ENCODE results near the gene DEPDC5. TPM values are rescaled to one million over a fixed set of nuclear protein-coding genes. Genes with fewer than 3 reads are reported as not detected.

The DEPDC5 gene
- total RNA-seq, 4 donors from 2014 or later: 25.9 to 86.4 (median 45.6) TPM

GRCh38 chr22:31742115-31742514 is 11.7 kb upstream of the DEPDC5 start:
- Histone ChIP-seq H3K36me3 (no peaks in the 10 kb centered on the region), H3K4me1 (peaks cover 0 to 18% (median 0%) of the 10 kb centered on the region in 4 donors), H3K9me3 (no peaks in the 10 kb centered on the region), H3K4me3 (no peak overlapping the region), H3K27me3 (no peaks in the 10 kb centered on the region), H3K27ac (no peak overlapping the region)
- DNase-seq: no peak
- intact Hi-C loops (cut with DNase I; ENCODE audit: low total_unique reads): no loop called here
- 60 to 74% methylated on average over 2 to 3 of the region's 3 CpGs for WGBS, 2 donors (ENCODE audit: low coverage in 1 of 2)
- in situ Hi-C loops (cut with MboI; ENCODE audit: low pct_ligation_motif_present in 1 of 4, low pct_unique_long_range_greater_than_20kb in 1 of 4, low sequenced_read_pairs in 3 of 4): loop anchor here in 2 of 4 donors (10.0 kb wide), 2 partner anchors 67 to 77 kb away; partner anchors contain the start of gene PISD (in 1 of the 2)
- TF ChIP-seq POLR2AphosphoS5 (IDR thresholded peaks at IDR 0.05) (no peak), EP300 (IDR thresholded peaks at IDR 0.05; ENCODE audit: low read depth) (no peak), POLR2A (IDR thresholded peaks at IDR 0.05) (no peak)
- TF ChIP-seq, protein P1, sequence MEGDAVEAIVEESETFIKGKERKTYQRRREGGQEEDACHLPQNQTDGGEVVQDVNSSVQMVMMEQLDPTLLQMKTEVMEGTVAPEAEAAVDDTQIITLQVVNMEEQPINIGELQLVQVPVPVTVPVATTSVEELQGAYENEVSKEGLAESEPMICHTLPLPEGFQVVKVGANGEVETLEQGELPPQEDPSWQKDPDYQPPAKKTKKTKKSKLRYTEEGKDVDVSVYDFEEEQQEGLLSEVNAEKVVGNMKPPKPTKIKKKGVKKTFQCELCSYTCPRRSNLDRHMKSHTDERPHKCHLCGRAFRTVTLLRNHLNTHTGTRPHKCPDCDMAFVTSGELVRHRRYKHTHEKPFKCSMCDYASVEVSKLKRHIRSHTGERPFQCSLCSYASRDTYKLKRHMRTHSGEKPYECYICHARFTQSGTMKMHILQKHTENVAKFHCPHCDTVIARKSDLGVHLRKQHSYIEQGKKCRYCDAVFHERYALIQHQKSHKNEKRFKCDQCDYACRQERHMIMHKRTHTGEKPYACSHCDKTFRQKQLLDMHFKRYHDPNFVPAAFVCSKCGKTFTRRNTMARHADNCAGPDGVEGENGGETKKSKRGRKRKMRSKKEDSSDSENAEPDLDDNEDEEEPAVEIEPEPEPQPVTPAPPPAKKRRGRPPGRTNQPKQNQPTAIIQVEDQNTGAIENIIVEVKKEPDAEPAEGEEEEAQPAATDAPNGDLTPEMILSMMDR (IDR thresholded peaks at IDR 0.05): no peak

GRCh38 chr22:31742682-31743081 is 11.1 kb upstream of the DEPDC5 start:
- H3K36me3 ChIP-seq: no peaks in the 10 kb centered on the region
- peaks cover 0 to 21% (median 0%) of the 10 kb centered on the region in 4 donors for H3K4me1 ChIP-seq
- H3K4me3 ChIP-seq: no peak overlapping the region
- DNase-seq: no peak
- whole genome bisulfite sequencing, 2 donors (ENCODE audit: low coverage in 1 of 2): 92 to 93% methylated on average over 2 of the region's 2 CpGs
- no peaks in the 10 kb centered on the region for H3K27me3 ChIP-seq
- no peaks in the 10 kb centered on the region for H3K9me3 ChIP-seq
- intact Hi-C loops (cut with DNase I; ENCODE audit: low total_unique reads) (no loop called here), in situ Hi-C loops (cut with MboI; ENCODE audit: low pct_ligation_motif_present in 1 of 4, low pct_unique_long_range_greater_than_20kb in 1 of 4, low sequenced_read_pairs in 3 of 4) (loop anchor here in 2 of 4 donors (10.0 kb wide), 2 partner anchors 68 to 78 kb away; partner anchors contain the start of gene PISD (in 1 of the 2))
- no peak overlapping the region for H3K27ac ChIP-seq
- TF ChIP-seq POLR2AphosphoS5 (IDR thresholded peaks at IDR 0.05): no peak
- TF ChIP-seq EP300 (IDR thresholded peaks at IDR 0.05; ENCODE audit: low read depth): no peak
- TF ChIP-seq, protein P1 (IDR thresholded peaks at IDR 0.05): no peak
- TF ChIP-seq POLR2A (IDR thresholded peaks at IDR 0.05): no peak

DNA sequence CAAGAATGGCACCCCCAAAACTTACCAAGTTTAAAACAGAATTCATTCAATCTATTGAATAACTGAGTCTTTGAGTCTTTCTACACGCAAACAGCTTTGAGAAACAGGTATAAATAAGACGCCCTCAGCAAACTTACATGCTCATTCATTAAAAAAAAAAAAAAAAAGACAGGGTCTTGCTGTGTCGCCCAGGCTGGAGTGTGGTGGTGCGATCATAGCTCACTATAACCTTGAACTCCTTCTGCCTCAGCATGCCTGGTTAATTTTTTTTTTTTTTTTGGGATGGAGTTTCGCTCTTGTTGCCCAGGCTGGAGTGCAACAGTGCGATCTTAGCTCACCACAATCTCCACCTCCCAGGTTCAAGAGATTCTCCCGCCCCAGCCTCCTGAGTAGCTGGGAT is 9.9 kb upstream of the DEPDC5 start:
- peaks cover 5 to 33% (median 9%) of the 10 kb centered on the region in 4 donors for H3K4me1 ChIP-seq
- in situ Hi-C loops (cut with MboI; ENCODE audit: low pct_ligation_motif_present in 1 of 4, low pct_unique_long_range_greater_than_20kb in 1 of 4, low sequenced_read_pairs in 3 of 4): loop anchor here in 2 of 4 donors (10.0 kb wide), 2 partner anchors 69 to 79 kb away; partner anchors contain the start of gene PISD (in 1 of the 2)

GRCh38 chr22:31747441-31747840 is 6.4 kb upstream of the DEPDC5 start:
- in situ Hi-C loops (cut with MboI; ENCODE audit: low pct_ligation_motif_present in 1 of 4, low pct_unique_long_range_greater_than_20kb in 1 of 4, low sequenced_read_pairs in 3 of 4) (loop anchor here in 2 of 4 donors (10.0 kb wide), 2 partner anchors 73 to 83 kb away; partner anchors contain the start of gene PISD (in 1 of the 2)), intact Hi-C loops (cut with DNase I; ENCODE audit: low total_unique reads) (no loop called here)
- Histone ChIP-seq H3K4me1 (peaks cover 6 to 31% (median 18%) of the 10 kb centered on the region in 4 donors), H3K9me3 (no peaks in the 10 kb centered on the region), H3K27ac (no peak overlapping the region), H3K4me3 (no peak overlapping the region), H3K36me3 (no peaks in the 10 kb centered on the region), H3K27me3 (no peaks in the 10 kb centered on the region)
- 84 to 88% methylated on average over 4 of the region's 4 CpGs for WGBS, 2 donors (ENCODE audit: low coverage in 1 of 2)
- TF ChIP-seq, protein P1 (IDR thresholded peaks at IDR 0.05): no peak
- TF ChIP-seq EP300 (IDR thresholded peaks at IDR 0.05; ENCODE audit: low read depth) (no peak), POLR2A (IDR thresholded peaks at IDR 0.05) (no peak), POLR2AphosphoS5 (IDR thresholded peaks at IDR 0.05) (no peak)
- no peak for DNase-seq

More for the DNA sequence above, 9.9 kb upstream of the DEPDC5 start:
- H3K27ac ChIP-seq: no peak overlapping the region
- no peak for TF ChIP-seq POLR2A (IDR thresholded peaks at IDR 0.05)
- TF ChIP-seq, protein P1 (IDR thresholded peaks at IDR 0.05): no peak
- no peak for TF ChIP-seq EP300 (IDR thresholded peaks at IDR 0.05; ENCODE audit: low read depth)
- TF ChIP-seq POLR2AphosphoS5 (IDR thresholded peaks at IDR 0.05): no peak
- no peaks in the 10 kb centered on the region for H3K9me3 ChIP-seq
- no peak overlapping the region for H3K4me3 ChIP-seq
- intact Hi-C loops (cut with DNase I; ENCODE audit: low total_unique reads): no loop called here
- H3K36me3 ChIP-seq: no peaks in the 10 kb centered on the region
- no peaks in the 10 kb centered on the region for H3K27me3 ChIP-seq
- DNase-seq: no peak
- WGBS, 2 donors (ENCODE audit: low coverage in 1 of 2): 96 to 99% methylated on average over 7 of the region's 7 CpGs

Measured in transverse colon (tissue), 4 donors.